Esophagus squamous epithelium (tissue), 4 donors: ENCODE measurements around the gene ISL2.
"Not testable (repeated sequence)": the region's sequence is repeated elsewhere in the genome, so short reads cannot be mapped to it uniquely, and the experiment has no call there.

Experiments used
- POLR2A ChIP-seq, 4 donors: fragments of 450-650 bp; IDR thresholded peaks; one replicate each; pipeline ENCODE4 v1.6.1; 2017; ENCODE audit warnings: antibody characterized with exemption in 4 of 4, mild to moderate bottlenecking in 4 of 4, moderate library complexity in 3 of 4
- TF ChIP-seq, protein P1 (sequence below), 6 experiments: fragments of 450-650 bp in 4 of 6; fragments of 200-600 bp in 2 of 6; sonication (generic) in 2 of 6; IDR thresholded peaks; one replicate each; pipeline ENCODE4 v1.5.1; 2016 to 2019; ENCODE audit warnings: antibody characterized with exemption in 6 of 6, mild to moderate bottlenecking in 4 of 6, moderate library complexity in 4 of 6

DNA sequence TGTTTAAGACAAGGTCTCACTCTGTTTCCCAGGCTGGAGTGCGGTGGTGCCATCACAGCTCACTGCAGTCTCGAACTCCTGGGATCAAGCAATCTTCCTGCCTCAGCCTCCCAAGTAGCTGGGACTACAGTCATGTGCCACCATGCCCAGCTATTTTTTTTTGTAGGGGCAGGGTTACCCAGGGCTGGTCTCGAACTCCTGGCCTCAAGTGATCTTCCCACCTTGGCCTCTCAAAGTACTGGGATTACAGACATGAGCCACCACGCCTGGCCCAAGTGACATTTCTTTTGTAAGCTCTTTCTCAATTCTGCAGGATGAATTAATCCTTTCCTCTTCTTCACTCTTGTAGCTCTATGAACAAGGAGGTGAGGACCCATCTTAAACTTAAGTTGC lies 23.4 kb upstream of the ISL2 start:
- TF ChIP-seq, protein P1, sequence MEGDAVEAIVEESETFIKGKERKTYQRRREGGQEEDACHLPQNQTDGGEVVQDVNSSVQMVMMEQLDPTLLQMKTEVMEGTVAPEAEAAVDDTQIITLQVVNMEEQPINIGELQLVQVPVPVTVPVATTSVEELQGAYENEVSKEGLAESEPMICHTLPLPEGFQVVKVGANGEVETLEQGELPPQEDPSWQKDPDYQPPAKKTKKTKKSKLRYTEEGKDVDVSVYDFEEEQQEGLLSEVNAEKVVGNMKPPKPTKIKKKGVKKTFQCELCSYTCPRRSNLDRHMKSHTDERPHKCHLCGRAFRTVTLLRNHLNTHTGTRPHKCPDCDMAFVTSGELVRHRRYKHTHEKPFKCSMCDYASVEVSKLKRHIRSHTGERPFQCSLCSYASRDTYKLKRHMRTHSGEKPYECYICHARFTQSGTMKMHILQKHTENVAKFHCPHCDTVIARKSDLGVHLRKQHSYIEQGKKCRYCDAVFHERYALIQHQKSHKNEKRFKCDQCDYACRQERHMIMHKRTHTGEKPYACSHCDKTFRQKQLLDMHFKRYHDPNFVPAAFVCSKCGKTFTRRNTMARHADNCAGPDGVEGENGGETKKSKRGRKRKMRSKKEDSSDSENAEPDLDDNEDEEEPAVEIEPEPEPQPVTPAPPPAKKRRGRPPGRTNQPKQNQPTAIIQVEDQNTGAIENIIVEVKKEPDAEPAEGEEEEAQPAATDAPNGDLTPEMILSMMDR (IDR thresholded peaks at IDR 0.05): not testable (repeated sequence)
- TF ChIP-seq POLR2A (IDR thresholded peaks at IDR 0.05): not testable (repeated sequence)
